GM18951 (cell line): ENCODE measurements around the gene CCDC71.

Experiments
- POLR2A ChIP-seq: IDR thresholded peaks from 4 replicates; pipeline ENCODE4 v1.6.1; 2011; ENCODE audit warnings: mild to moderate bottlenecking; ENCODE audit not compliant: insufficient read length, insufficient read depth; ENCODE audit errors: extremely low read depth
- in situ Hi-C: fragments of 300-500 bp; cut with MboI; formaldehyde crosslinking; loops from one replicate; pipeline ENCODE4 v1.12.0; 2022; ENCODE audit warnings: low sequenced_read_pairs, mixed read lengths, inconsistent platforms; ENCODE audit not compliant: unreplicated experiment

CCDC71 gene

DNA sequence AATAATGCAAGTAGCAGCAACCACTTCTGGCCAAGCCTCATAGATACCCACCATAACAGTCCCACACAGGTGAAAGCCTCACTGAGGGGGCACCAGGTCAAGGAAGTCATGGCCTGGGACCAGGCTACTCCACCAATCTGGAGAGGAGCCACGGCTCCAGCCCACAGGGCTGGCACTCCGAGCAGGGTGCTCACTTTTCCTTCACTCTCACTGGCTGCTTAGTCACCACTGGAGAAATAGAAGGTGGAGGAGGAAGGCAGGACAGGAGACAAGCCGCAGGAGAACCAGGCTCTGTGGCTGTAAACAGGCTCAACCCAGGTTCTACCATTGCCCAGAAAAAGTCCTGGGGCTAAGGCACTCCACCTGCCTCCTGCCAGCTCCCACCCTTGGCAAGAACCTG lies 46.7 kb downstream of the CCDC71 start:
- in situ Hi-C loops: no loop called here
- TF ChIP-seq POLR2A: no peak

DNA sequence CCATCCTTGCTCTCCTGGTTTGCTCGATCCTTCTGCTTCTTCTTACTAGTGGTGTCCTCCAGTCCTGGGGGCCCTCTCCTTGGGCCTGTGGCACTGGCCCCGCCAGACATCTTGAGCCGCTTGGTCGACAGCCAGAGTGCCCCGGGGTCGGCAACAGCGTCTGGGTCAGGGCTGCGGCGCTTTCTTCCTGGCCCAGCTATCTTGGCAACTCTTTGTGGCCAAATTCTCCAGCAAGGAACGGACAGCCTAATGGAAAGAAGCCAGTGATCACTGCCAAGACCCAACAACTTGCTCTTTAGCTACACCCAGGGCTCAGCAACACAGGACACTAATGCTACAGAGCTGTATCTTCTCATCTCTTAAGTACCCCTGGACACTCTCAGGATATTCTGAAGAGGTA lies 47.1 kb downstream of the CCDC71 start:
- in situ Hi-C loops: no loop called here
- TF ChIP-seq POLR2A: no peak
